ENCODE measurements around the gene WDR55. TPM values are rescaled to one million over a fixed set of nuclear protein-coding genes. Genes with fewer than 3 reads are reported as not detected.
"Not testable (repeated sequence)": the region's sequence is repeated elsewhere in the genome, so short reads cannot be mapped to it uniquely, and the experiment has no call there.

Gene WDR55
- polyA plus RNA-seq, 1 experiment: 17.9 TPM

GRCh38 chr5:140718266-140718592, 53.5 kb downstream of the WDR55 start:
- no peak for DNase-seq (ENCODE audit: low read depth)

GRCh38 chr5:140720738-140721137, 56.0 kb downstream of the WDR55 start:
- DNase-seq (ENCODE audit: low read depth); H3K27me3 ChIP-seq (ENCODE audit: control insufficient read depth, insufficient read depth, low read length); H3K4me3 ChIP-seq (ENCODE audit: low read depth, low read length); H3K36me3 ChIP-seq (ENCODE audit: control insufficient read depth, insufficient read depth, low read length); POLR2A ChIA-PET: not testable (repeated sequence)
- CTCF ChIA-PET: interaction anchor here (0.8 to 3.0 kb wide), 9 partner anchors 9 to 366 kb away, joined by 3 to 20 read pairs (median 4); partner anchors contain the start of gene SLC4A9

More at GRCh38 chr5:140718266-140718592, 53.5 kb downstream of the WDR55 start:
- ChIA-PET POLR2A (no interaction called here), CTCF (interaction anchor here (0.5 to 3.0 kb wide), 8 partner anchors 9 to 473 kb away, joined by 3 to 20 read pairs (median 4); no protein-coding TSS in a partner anchor)
- TF ChIP-seq, protein P1, sequence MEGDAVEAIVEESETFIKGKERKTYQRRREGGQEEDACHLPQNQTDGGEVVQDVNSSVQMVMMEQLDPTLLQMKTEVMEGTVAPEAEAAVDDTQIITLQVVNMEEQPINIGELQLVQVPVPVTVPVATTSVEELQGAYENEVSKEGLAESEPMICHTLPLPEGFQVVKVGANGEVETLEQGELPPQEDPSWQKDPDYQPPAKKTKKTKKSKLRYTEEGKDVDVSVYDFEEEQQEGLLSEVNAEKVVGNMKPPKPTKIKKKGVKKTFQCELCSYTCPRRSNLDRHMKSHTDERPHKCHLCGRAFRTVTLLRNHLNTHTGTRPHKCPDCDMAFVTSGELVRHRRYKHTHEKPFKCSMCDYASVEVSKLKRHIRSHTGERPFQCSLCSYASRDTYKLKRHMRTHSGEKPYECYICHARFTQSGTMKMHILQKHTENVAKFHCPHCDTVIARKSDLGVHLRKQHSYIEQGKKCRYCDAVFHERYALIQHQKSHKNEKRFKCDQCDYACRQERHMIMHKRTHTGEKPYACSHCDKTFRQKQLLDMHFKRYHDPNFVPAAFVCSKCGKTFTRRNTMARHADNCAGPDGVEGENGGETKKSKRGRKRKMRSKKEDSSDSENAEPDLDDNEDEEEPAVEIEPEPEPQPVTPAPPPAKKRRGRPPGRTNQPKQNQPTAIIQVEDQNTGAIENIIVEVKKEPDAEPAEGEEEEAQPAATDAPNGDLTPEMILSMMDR (IDR thresholded peaks at IDR 0.05; ENCODE audit: insufficient read depth, low read depth, low read length): no peak
- H3K27me3 ChIP-seq (ENCODE audit: control insufficient read depth, insufficient read depth, low read length): 0 out of 2 replicates have a peak, but pooled peaks cover 1% of the 10 kb centered on the region
- no peak overlapping the region; the same call in 1 of the 2 replicates for H3K4me3 ChIP-seq (ENCODE audit: low read depth, low read length)
- no peaks in the 10 kb centered on the region for H3K36me3 ChIP-seq (ENCODE audit: control insufficient read depth, insufficient read depth, low read length)

GRCh38 chr5:140721395-140721794, 56.7 kb downstream of the WDR55 start:
- CTCF ChIA-PET: interaction anchor here (1.0 to 1.7 kb wide), 6 partner anchors 10 to 355 kb away, joined by 3 to 5 read pairs (median 4); no protein-coding TSS in a partner anchor
- DNase-seq (ENCODE audit: low read depth); POLR2A ChIA-PET; H3K36me3 ChIP-seq (ENCODE audit: control insufficient read depth, insufficient read depth, low read length); H3K4me3 ChIP-seq (ENCODE audit: low read depth, low read length); H3K27me3 ChIP-seq (ENCODE audit: control insufficient read depth, insufficient read depth, low read length): not testable (repeated sequence)

Small RNAs within 50 kb of the gene (small RNA-seq; reads per million reads assigned to genes)
- 13.9 reads per million, percentile 80 among the genes with 10 or more reads in this experiment for gene VTRNA1-1 (ENCODE audit: insufficient read length, low read depth, low replicate concordance)
- 33.9 reads per million, percentile 87 among the genes with 10 or more reads in this experiment for gene VTRNA1-2 (ENCODE audit: insufficient read length, low read depth, low replicate concordance)

Other genes with a start within 250 kb of the WDR55 start
- gene EIF4EBP3, start 117.2 kb upstream of the WDR55 start, polyA plus RNA-seq (2011; rRNA removed): 5.5 and 7.9 TPM in 2 replicates
- gene SRA1, start 107.4 kb upstream of the WDR55 start, polyA plus RNA-seq (2011; rRNA removed): 46.2 and 51.1 TPM in 2 replicates
- gene APBB3, start 100.3 kb upstream of the WDR55 start, polyA plus RNA-seq (2011; rRNA removed): 15.2 and 24.3 TPM in 2 replicates
- 70.2 and 101 TPM in 2 replicates for gene SLC35A4, start 100.1 kb upstream of the WDR55 start, polyA plus RNA-seq (2011; rRNA removed)
- 0.69 and 1.9 TPM in 2 replicates for gene CD14, start 31.7 kb upstream of the WDR55 start, polyA plus RNA-seq (2011; rRNA removed)
- 4.8 and 7.5 TPM in 2 replicates for gene TMCO6, start 25.5 kb upstream of the WDR55 start, polyA plus RNA-seq (2011; rRNA removed)
- 96.8 and 102 TPM in 2 replicates for gene NDUFA2, start 17.3 kb upstream of the WDR55 start, polyA plus RNA-seq (2011; rRNA removed)
- 71.8 and 105 TPM in 2 replicates for gene IK, start 17.1 kb upstream of the WDR55 start, polyA plus RNA-seq (2011; rRNA removed)
- gene DND1, start 8.7 kb downstream of the WDR55 start, polyA plus RNA-seq (2011; rRNA removed): 0.21 and 0.36 TPM in 2 replicates
- gene HARS1, start 26.5 kb downstream of the WDR55 start, polyA plus RNA-seq (2011; rRNA removed): 76.3 and 80.6 TPM in 2 replicates
- 22.3 and 30.7 TPM in 2 replicates for gene HARS2, start 26.6 kb downstream of the WDR55 start, polyA plus RNA-seq (2011; rRNA removed)
- gene ZMAT2, start 35.5 kb downstream of the WDR55 start, polyA plus RNA-seq (2011; rRNA removed): 23.4 and 49.5 TPM in 2 replicates
- 0.04 and 0.12 TPM in 2 replicates for gene PCDHA1, start 121.2 kb downstream of the WDR55 start, polyA plus RNA-seq (2011; rRNA removed)
- gene PCDHA2, start 129.9 kb downstream of the WDR55 start, polyA plus RNA-seq (2011; rRNA removed): 0.02 TPM in 1 of 2 replicates, not detected in the other
- gene PCDHA3, start 136.2 kb downstream of the WDR55 start, polyA plus RNA-seq (2011; rRNA removed): 0.16 and 0.21 TPM in 2 replicates
- 0.22 and 0.25 TPM in 2 replicates for gene PCDHA4, start 142.2 kb downstream of the WDR55 start, polyA plus RNA-seq (2011; rRNA removed)
- gene PCDHA5, start 156.7 kb downstream of the WDR55 start, polyA plus RNA-seq (2011; rRNA removed): not detected in 2 replicates
- 0.02 and 0.09 TPM in 2 replicates for gene PCDHA6, start 163.1 kb downstream of the WDR55 start, polyA plus RNA-seq (2011; rRNA removed)
- gene PCDHA7, start 169.4 kb downstream of the WDR55 start, polyA plus RNA-seq (2011; rRNA removed): 0.44 TPM in 2 replicates
- gene PCDHA8, start 176.3 kb downstream of the WDR55 start, polyA plus RNA-seq (2011; rRNA removed): 0.01 and 0.02 TPM in 2 replicates
- 0.01 and 0.06 TPM in 2 replicates for gene PCDHA9, start 183.5 kb downstream of the WDR55 start, polyA plus RNA-seq (2011; rRNA removed)
- gene PCDHA10, start 191.0 kb downstream of the WDR55 start, polyA plus RNA-seq (2011; rRNA removed): 0.02 TPM in 2 replicates
- not detected in 2 replicates for gene PCDHA11, start 204.1 kb downstream of the WDR55 start, polyA plus RNA-seq (2011; rRNA removed)
- not detected in 2 replicates for gene PCDHA12, start 210.4 kb downstream of the WDR55 start, polyA plus RNA-seq (2011; rRNA removed)
- not detected in 2 replicates for gene PCDHA13, start 217.2 kb downstream of the WDR55 start, polyA plus RNA-seq (2011; rRNA removed)